ENCODE results near the gene HOXB5.

Gene HOXB5

GRCh38 chr17:48593126-48593829, at the start of gene HOXB5:
Gene HOXB5, minus strand, starts transcription at chr17:48593779. Its CDS starts 97 bp downstream, at chr17:48593682.
- DNase-seq (ENCODE audit: low read depth in 2 of 2): no peak

GRCh38 chr17:48642843-48643696, 49.5 kb upstream of the HOXB5 start:
- no peak for DNase-seq (ENCODE audit: low read depth in 2 of 2)

DNA sequence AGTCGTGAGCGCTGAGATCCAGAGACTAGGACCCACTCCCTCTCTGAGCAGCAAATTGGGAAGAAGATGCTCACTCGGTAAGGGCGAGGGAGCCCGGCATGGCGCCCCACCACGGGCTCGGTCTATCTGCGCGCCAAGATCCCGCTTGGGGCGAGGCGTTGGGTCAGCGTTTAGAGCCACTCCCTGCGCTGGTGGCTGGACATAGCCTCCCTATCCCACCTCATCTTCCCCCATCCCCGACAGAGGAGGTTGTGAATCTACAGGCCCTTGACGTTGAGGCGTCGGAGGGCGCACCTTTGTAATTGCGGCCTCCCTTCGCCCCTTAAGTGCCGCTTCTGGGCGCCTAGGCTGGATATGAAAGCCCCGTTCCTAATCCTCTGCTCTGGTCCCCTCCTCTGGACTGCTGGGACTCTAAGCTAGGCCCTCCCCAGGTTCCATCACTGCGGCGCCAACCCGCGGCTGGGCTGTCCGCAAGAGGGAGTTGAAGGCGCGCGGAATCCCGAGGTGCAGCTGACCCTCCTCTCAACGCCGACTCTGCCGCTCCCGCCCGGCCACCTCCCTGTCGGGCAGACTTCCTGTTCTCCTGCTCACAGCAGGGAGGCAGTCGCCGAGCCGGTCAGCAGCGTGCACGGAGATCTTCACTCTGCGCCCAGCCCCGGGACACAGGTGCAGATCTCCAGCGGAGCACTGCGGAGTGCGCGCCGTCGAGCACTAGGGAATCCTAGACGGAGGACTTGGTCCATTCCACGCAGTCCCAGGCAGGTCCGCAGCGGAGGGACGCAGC, 48.7 kb upstream of the HOXB5 start:
- no peak for DNase-seq (ENCODE audit: low read depth in 2 of 2)

GRCh38 chr17:48641541-48642058, 48.0 kb upstream of the HOXB5 start:
- DNase-seq (ENCODE audit: low read depth in 2 of 2): no peak

DNA sequence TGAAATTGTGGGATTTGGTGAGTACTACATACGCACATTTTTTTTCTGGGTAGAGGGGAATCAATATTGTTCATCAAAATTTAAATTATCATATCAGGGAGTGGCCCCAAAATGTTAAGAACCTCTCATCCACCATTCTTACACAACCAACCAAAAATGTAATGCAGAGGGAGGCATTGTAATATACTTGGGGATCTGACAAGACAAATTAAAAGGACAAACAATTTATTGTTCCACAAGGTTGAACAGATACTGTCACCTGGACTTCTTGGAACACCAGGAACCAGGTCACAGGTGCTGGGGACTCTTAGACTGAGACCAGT, 47.2 kb upstream of the HOXB5 start:
- DNase-seq (ENCODE audit: low read depth in 2 of 2): no peak

DNA sequence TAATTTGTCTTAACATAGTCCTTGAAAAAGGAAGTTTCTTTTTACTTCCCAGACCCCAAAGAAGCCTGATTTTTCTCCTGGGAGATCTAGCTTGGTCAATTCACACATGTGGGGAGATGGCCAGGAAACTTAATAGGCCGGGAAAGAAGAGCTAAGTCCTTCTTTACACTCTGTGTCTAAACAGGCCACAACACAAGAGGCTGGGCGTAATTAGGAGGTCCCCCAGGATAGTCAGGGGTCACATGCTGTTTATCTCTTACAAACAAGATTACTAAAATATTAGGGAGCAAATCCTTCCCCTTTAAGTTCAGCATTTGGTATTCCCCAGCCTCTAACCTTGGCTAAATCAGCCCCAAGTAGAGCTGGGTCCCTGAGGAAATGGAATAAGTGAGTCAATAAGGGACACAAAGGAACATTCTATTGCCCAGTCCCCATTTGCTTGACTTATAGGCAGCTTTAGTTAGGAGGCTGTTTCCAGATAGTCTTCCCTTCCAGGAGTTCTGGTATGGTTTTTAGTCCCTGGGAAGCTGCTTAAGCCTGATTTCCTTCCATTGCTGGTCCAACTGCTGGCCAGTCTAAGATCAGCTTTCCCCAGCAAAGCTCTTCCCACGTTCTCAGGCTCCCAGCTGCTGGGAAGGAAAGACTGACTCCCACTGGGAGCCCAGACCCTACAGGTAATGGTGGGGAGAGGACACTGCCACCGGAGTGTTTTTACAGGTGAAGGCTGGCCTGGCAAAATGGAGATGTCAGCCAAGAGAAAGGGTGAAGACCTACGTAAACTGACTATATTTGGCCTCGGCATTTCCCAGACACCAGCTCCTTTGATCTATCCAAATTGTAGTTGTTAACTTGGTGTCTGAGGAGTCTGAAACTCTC, 46.6 kb upstream of the HOXB5 start:
- DNase-seq (ENCODE audit: low read depth in 2 of 2): no peak

- no peak for DNase-seq (ENCODE audit: low read depth in 2 of 2)
Measured at GRCh38 chr17:48639136-48639535, 45.6 kb upstream of the HOXB5 start.

DNA sequence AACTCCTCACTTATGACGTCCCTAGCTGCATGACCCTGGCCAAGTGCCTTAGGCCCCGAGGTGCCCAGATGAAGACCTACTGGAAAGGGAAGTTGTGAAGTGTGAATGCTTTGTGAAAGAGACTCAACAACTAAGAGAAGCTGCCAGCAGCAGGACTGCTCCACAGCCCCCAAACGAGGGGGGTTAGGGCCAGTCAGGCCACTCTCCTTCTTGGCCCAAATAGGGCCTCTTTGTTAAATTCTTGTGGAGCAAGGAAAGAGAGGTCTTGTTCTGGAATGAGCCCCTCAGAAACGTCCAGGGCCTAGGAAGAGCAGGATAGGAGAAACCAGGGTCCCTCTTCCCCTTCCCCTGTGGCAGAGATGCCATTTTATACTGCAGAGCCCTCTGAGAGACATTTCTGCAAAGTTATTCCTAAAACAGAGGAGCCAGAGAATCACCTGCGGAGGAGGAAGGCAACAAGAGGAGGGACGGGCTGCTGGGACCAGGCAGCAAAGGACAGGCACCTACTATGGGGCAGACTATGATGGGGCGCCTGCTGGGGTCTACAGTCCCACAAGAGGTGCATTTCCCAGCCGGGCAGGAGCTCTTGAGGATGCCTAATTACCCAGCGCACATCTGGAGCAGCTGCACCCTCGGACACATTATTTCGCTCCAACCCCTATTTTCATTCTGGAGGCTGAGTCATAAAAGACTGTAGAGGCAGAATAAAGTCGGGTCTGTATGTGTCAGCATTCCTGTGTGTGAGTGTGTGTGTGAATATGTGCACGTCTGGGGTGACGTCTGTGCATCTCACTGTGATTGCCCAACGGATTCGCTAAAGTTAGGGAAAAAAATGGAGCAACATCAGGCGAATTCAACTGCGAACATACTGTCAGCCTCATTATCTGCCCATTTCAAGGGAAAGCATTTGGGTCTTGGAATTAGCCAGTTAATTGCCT, 44.0 kb upstream of the HOXB5 start:
- DNase-seq (ENCODE audit: low read depth in 2 of 2): no peak

- DNase-seq (ENCODE audit: low read depth in 2 of 2): peak; percentile 70 to 85
Measured at GRCh38 chr17:48636177-48637018, 42.8 kb upstream of the HOXB5 start.

GRCh38 chr17:48634493-48635208, 41.1 kb upstream of the HOXB5 start:
- DNase-seq (ENCODE audit: low read depth in 2 of 2): no peak

DNA sequence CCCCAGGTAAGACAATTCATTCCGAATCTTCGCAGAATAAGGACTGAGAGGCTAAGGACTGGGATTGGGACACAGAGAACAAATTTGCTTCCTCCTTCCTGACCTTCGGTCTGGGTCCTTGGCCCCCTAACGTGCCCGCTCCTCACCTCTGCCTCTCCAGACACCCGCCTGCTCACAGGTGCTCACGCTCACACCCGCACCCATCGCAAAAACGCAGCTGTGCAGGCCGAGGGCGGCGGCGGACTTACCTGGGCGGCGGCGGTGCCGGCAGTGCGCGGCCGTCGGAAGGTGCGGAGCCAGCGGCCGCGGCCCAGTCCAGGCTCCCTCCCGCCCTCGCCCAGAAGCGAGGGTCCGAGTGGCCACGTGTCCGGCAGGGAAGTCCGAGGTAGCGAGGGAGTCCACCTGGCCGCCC, 39.7 kb upstream of the HOXB5 start:
- DNase-seq (ENCODE audit: low read depth in 2 of 2): no peak

DNA sequence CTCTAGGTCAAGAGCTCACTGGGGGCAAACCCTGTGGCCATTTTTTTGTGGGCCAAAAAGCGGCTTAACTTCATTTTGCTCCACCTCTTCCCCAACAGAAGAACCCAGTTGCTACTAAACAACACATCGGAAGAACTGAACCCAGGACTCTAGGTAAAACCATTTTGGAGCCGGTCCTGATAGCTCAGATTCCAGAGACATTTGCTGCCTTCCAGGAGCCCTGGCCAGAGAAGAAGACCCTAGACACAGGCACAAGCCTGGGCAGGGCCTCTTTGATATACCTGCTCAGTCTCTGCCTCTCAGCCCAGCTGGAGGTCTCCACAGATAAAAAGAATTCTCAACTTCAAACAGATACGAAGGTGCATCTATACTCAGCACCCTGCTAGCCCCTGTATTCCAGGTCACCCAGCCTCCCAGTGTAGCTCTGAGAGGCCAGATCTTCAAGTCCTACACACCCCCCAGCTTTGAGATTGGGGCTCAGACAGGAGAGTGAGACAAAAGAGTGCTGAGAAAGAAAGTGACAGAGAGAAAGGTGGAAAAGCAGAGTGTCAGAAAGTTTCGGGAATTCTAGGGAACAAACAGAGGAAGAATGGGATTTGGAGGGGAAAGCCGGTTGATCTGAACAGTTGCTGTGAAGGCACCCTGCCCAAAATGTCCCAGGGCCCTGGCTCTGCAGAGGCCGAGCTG, 39.1 kb upstream of the HOXB5 start:
- DNase-seq (ENCODE audit: low read depth in 2 of 2): no peak

GRCh38 chr17:48631693-48632578, 38.4 kb upstream of the HOXB5 start:
- no peak for DNase-seq (ENCODE audit: low read depth in 2 of 2)

DNA sequence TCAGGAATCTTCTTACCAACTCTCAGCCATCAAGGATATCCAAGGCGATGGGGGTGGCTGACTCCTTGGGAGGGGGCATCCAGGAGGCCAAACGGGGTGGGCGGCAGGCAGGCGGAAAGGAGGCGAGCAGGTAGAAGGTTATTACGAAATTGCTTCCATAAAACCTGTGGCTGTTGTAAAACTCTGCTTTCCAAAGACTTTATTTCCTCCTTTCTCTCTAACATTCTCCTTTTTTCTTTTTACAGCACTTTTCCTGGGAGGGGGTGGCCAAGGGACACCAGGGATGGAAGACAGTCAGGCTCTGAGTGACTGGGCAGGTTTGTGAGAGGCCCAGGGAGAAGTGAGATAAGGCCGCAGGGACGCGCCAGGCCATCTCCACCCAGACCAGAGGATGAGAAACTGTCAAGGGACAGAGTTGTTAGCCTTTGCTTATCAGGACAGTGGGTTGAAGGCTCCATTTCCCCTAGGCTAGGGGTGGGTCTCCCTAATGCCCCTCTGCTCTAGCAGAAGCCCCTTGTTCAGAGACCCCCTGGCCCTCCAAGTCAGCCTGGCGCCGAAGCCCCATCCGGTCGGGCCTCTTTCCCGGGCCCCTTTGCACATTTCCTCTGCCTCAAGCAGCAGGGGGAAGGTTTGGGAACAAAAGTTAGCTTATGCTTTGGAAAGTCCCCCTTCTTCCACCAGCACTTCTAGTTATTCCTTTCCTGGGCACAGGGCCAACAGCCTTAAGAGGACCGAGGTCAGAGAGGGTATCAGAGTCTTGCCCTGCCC, 37.5 kb upstream of the HOXB5 start:
- DNase-seq (ENCODE audit: low read depth in 2 of 2): no peak

GRCh38 chr17:48630009-48630924, 36.7 kb upstream of the HOXB5 start:
- DNase-seq (ENCODE audit: low read depth in 2 of 2): no peak
